AG04449 (cell line): ENCODE results near the gene IKZF4.
"Not testable (repeated sequence)": the region's sequence is repeated elsewhere in the genome, so short reads cannot be mapped to it uniquely, and the experiment has no call there.

ENCODE experiments used
- CTCF ChIA-PET: fragments of 350-600 bp; formaldehyde crosslinking; extraction: SDS; loops from one replicate; lab custom pipeline; 2021; ENCODE audit warnings: antibody characterized with exemption; lab: Yijun Ruan, JAX
- POLR2A ChIA-PET: fragments of 400-600, 350-600 bp; formaldehyde crosslinking; extraction: SDS; loops from one replicate; lab custom pipeline; 2020; ENCODE audit warnings: antibody characterized with exemption, inconsistent platforms; lab: Yijun Ruan, JAX
- DNase-seq: peaks from one replicate; pipeline ENCODE4 v3.0.0-alpha.2; 2010; ENCODE audit warnings: low read depth, low spot score
- H3K4me3 ChIP-seq: 2 replicates; pipeline ENCODE4 v1.5.1; 2011; ENCODE audit warnings: low read depth, mild to moderate bottlenecking, control low read depth, low read length
- TF ChIP-seq, protein P1 (sequence below): IDR thresholded peaks from one replicate; pipeline ENCODE4 v1.5.1; 2011; ENCODE audit warnings: mild to moderate bottlenecking, moderate library complexity, low read length, control low read depth, inconsistent platforms; ENCODE audit not compliant: insufficient read depth; ENCODE audit errors: missing control alignments

Gene IKZF4

DNA sequence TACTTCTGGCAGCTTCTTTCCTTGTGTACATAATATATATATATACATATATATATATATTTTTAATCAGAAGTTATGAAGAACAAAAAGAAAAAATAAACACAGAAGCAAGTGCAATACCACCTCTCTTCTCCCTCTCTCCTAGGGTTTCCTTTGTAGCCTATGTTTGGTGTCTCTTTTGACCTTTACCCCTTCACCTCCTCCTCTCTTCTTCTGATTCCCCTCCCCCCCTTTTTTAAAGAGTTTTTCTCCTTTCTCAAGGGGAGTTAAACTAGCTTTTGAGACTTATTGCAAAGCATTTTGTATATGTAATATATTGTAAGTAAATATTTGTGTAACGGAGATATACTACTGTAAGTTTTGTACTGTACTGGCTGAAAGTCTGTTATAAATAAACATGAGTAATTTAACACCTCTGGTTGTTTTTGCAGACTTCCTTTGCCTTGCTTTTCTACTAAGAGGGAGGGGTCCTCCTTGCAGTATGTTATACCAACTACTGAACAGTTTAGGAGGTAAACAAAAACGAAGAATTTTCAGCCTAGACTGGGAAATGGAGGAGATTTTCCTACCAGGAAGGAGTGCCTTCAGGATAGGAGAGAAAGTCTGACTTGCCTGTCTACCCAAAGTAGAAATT is 17.3 kb downstream of the IKZF4 start:
- no peak overlapping the region for H3K4me3 ChIP-seq
- ChIA-PET POLR2A (no interaction called here), CTCF (interaction anchor here (1.5 to 4.6 kb wide), 4 partner anchors 9 to 299 kb away, joined by 9 to 69 read pairs (median 28); partner anchors contain the start of gene SUOX)
- DNase-seq, result no peak
- TF ChIP-seq, protein P1, sequence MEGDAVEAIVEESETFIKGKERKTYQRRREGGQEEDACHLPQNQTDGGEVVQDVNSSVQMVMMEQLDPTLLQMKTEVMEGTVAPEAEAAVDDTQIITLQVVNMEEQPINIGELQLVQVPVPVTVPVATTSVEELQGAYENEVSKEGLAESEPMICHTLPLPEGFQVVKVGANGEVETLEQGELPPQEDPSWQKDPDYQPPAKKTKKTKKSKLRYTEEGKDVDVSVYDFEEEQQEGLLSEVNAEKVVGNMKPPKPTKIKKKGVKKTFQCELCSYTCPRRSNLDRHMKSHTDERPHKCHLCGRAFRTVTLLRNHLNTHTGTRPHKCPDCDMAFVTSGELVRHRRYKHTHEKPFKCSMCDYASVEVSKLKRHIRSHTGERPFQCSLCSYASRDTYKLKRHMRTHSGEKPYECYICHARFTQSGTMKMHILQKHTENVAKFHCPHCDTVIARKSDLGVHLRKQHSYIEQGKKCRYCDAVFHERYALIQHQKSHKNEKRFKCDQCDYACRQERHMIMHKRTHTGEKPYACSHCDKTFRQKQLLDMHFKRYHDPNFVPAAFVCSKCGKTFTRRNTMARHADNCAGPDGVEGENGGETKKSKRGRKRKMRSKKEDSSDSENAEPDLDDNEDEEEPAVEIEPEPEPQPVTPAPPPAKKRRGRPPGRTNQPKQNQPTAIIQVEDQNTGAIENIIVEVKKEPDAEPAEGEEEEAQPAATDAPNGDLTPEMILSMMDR, result no peak

DNA sequence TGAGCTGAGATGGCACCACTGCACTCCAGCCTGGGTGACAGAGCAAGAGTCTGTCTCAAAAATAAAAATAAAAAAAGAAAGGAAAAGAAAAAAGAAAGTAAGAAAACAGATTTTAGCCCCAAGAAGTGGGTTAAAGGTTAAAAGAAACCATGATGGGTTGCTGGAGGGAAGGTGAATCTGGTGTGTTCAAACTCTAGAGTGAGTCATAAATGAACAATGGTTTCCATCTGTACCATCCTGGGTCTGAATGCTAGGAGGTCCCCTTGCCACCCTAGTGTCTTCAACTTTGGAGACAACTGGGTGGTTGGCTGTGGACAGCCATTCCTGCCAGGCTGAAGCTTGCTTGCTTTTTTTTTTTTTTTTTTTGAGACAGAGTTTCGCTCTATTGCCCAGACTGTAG is 19.3 kb downstream of the IKZF4 start:
- DNase-seq, result no peak
- H3K4me3 ChIP-seq, result no peak overlapping the region
- TF ChIP-seq, protein P1, result no peak
- ChIA-PET CTCF (interaction anchor here (0.7 to 4.6 kb wide), 12 partner anchors 8 to 302 kb away, joined by 3 to 69 read pairs (median 4); partner anchors contain the start of genes GDF11 and SUOX), POLR2A (interaction anchor here (0.7 to 1.1 kb wide), 2 partner anchors 11 to 297 kb away, joined by 3 read pairs; no protein-coding TSS in a partner anchor)

DNA sequence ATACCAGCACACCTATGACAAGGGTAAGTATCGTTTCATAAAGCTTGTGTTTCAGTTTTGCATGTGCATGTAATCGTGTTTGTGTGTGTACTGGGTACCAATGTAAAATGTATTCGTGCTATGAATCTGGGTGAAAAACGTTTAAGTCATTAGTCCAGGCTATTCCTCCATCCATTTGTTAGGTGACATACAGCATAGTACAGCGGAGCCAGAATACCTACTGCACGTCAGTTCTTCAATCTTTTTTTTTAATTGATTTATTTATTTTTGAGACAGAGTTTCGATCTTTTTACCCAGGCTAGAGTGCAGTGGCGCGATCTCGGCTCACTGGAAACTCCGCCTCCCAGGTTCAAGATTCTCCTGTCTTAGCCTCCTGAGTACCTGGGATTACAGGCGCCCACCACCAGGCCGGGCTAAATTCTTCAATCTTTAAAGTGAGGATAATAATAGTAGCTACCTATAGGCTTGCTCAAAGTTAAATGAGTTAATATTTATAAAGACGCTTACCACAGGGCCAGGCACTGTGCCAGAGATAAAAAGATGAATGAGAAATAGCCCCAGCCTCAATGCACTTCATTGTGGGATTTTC is 20.2 kb downstream of the IKZF4 start:
- peak overlapping the region; percentile 50 for H3K4me3 ChIP-seq
- DNase-seq, result no peak
- TF ChIP-seq, protein P1, result no peak
- ChIA-PET CTCF (interaction anchor here (0.7 to 4.6 kb wide), 18 partner anchors 9 to 303 kb away, joined by 3 to 69 read pairs (median 4); partner anchors contain the start of genes GDF11, PA2G4 and SUOX), POLR2A (interaction anchor here (0.7 to 1.1 kb wide), 3 partner anchors 12 to 298 kb away, joined by 3 read pairs; no protein-coding TSS in a partner anchor)

DNA sequence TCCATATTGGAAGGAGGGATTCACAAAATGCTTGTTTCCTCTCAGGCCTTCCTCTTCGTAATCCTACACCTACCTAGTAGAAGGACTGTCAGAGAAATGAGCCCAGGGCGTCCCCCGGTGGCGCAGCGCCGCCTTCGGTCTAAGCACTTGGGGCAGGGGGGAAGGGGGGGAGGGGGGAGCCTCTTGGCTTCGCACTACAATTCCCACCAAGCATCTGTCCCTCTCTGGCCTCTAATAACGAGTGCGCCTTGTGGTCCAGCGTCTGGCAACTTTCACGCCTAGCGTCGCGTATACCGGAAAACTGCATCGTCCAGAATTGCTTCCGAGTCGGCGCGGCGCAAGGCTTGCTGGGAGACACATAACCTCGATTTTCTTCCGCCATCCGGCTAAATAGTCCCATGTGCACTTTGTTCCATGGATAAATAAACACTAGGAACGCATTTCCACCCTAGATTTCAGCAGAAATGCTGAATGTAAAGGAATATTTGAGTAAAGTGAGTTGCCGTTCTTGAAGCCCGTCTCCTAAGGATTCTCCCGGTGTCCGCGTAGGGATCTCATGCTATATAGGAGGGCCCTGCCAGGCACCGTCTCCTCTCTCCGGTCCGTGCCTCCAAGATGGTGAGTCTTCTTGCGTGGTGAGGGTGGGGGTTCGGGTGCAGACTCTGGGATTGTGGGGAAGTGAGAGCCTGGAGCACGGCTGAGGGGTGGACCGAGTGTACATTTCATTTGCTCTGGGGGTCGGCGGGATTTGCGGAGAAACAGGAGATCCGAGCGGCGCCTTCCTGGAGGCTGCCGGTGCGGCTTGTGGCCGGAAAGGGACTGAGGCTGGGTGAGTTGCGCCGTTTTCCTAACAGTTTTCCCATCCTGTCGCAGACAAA is 20.9 kb downstream of the IKZF4 start, which contains the start of gene RPS26:
TSS of gene RPS26 (plus strand) at position 367 of the 878 bp plus-strand sequence. CDS start at position 616, 249 bp downstream.
- DNase-seq, result peak; percentile 96
- TF ChIP-seq, protein P1, result peak; percentile 64
- POLR2A ChIA-PET, result interaction anchor here (1.0 kb wide), 1 partner anchor 13 kb away, joined by 3 read pairs; no protein-coding TSS in a partner anchor
- H3K4me3 ChIP-seq, result peak within 1 kb of the TSS; percentile 95
- CTCF ChIA-PET, result interaction anchor here (1.0 to 4.6 kb wide), 10 partner anchors 10 to 304 kb away, joined by 3 to 69 read pairs (median 6); partner anchors contain the start of gene SUOX

DNA sequence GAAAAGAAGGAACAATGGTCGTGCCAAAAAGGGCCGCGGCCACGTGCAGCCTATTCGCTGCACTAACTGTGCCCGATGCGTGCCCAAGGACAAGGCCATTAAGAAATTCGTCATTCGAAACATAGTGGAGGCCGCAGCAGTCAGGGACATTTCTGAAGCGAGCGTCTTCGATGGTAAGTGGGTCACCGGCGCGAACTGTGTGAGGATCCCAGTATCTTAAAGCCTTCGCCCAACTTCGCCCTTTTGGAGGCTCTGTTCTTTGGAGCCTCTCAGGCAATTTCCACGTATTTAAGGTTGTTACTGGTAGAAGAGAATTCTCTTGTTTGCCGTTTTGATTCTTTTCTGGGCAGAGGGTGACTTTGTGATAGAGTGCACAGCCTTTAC is 21.6 kb downstream of the IKZF4 start:
- H3K4me3 ChIP-seq, result peak overlapping the region; percentile 95
- DNase-seq, POLR2A ChIA-PET, CTCF ChIA-PET: not testable (repeated sequence)

DNA sequence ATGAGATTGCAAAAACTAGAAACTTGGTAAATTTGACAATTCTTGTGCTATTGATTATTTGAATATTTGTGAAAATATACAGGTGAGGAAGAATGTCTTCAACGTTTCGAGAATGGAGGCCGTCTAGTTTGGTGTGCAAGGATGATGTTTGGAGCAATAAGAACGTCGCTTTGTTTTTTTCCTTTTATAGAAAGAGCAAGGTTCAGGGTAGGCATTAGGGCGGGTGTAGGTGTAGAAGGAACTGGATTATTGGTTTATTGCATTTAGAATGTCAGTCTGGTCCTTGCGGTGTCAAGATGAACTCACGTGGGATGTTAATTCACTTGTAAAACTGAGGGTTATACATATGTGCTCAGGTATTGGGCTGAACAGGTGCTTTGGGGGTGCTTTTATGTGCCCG is 22.0 kb downstream of the IKZF4 start:
- no peak for DNase-seq
- TF ChIP-seq, protein P1, result no peak
- POLR2A ChIA-PET, result no interaction called here
- H3K4me3 ChIP-seq, result peak overlapping the region; percentile 95
- CTCF ChIA-PET, result no interaction called here
